IMR-90 (cell line): ENCODE measurements around the gene LDLRAD4. TPM values are rescaled to one million over a fixed set of nuclear protein-coding genes. Genes with fewer than 3 reads are reported as not detected.

Experiments used
- ATAC-seq: fragments of 200-7000 bp; cut with Tn5 transposase; 2 replicates; pipeline ENCODE4 v1.9.1; 2020; ENCODE audit warnings: low read depth, mild to moderate bottlenecking, moderate library complexity
- BruUV-seq: library from RNA; stranded (reverse); fragments of 400-500 nt; replicated peaks from 2 replicates; lab custom pipeline; 2021; lab: Mats Ljungman, UMichigan
- CTCF ChIA-PET: fragments of 300-600 bp; formaldehyde crosslinking; extraction: SDS; loops from one replicate; lab custom pipeline; 2021; ENCODE audit warnings: antibody characterized with exemption; lab: Yijun Ruan, JAX
- POLR2A ChIA-PET: fragments of 300-600 bp; sonication (Branson Sonifier 250); formaldehyde crosslinking; loops from one replicate; lab custom pipeline; 2022; ENCODE audit warnings: antibody characterized with exemption; ENCODE audit not compliant: unreplicated experiment; lab: Charles Lee
- DNase-seq: peaks from one replicate; pipeline ENCODE4 v3.0.0; 2013
- H2AFZ ChIP-seq: replicated peaks from 2 replicates; pipeline ENCODE3; 2013; ENCODE audit warnings: low read length, mild to moderate bottlenecking; ENCODE audit not compliant: poor library complexity
- H2AK5ac ChIP-seq: 2 replicates; pipeline ENCODE4 v1.6.1; 2013; ENCODE audit warnings: low read depth, low read length, inconsistent platforms
- H2AK9ac ChIP-seq: replicated peaks from 2 replicates; pipeline ENCODE3; 2013; ENCODE audit warnings: mild to moderate bottlenecking, low read depth, low read length, moderate library complexity; ENCODE audit not compliant: poor library complexity
- H2BK120ac ChIP-seq: 2 replicates; pipeline ENCODE4 v1.6.1; 2013; ENCODE audit warnings: low read depth, low read length, inconsistent platforms
- H2BK15ac ChIP-seq: 3 replicates; pipeline ENCODE4 v1.6.1; 2013; ENCODE audit warnings: low read depth, low read length, inconsistent platforms
- H2BK20ac ChIP-seq: 2 replicates; pipeline ENCODE4 v1.6.1; 2013; ENCODE audit warnings: low read depth, mild to moderate bottlenecking, inconsistent platforms, low read length, moderate library complexity
- H2BK5ac ChIP-seq: 2 replicates; pipeline ENCODE4 v1.6.1; 2013; ENCODE audit warnings: mild to moderate bottlenecking, low read depth, low read length, inconsistent platforms; ENCODE audit not compliant: poor library complexity, severe bottlenecking
- H3K14ac ChIP-seq: replicated peaks from 2 replicates; pipeline ENCODE4 v1.6.1; 2013; ENCODE audit warnings: low read depth, low read length, inconsistent platforms
- H3K18ac ChIP-seq: 2 replicates; pipeline ENCODE4 v1.6.1; 2013; ENCODE audit warnings: low read depth, low read length, control low read depth
- H3K23ac ChIP-seq: 2 replicates; pipeline ENCODE4 v1.6.1; 2013; ENCODE audit warnings: low read depth, low read length, inconsistent platforms
- H3K27ac ChIP-seq: 2 replicates; pipeline ENCODE4 v1.5.1; 2013; ENCODE audit warnings: mild to moderate bottlenecking, control low read depth, low read length; ENCODE audit not compliant: insufficient read depth
- H3K27me3 ChIP-seq: 2 replicates; pipeline ENCODE4 v1.6.1; 2013; ENCODE audit warnings: low read length; ENCODE audit not compliant: control insufficient read depth, insufficient read depth
- H3K36me3 ChIP-seq: 2 replicates; pipeline ENCODE4 v1.6.1; 2013; ENCODE audit warnings: low read length, mixed read lengths; ENCODE audit not compliant: control insufficient read depth, insufficient read depth
- H3K4ac ChIP-seq: 2 replicates; pipeline ENCODE4 v1.6.1; 2013; ENCODE audit warnings: low read depth, low read length, inconsistent platforms
- H3K4me1 ChIP-seq: 2 replicates; pipeline ENCODE4 v1.6.1; 2013; ENCODE audit warnings: low read length, mixed read lengths; ENCODE audit not compliant: control insufficient read depth, insufficient read depth
- H3K4me2 ChIP-seq: 2 replicates; pipeline ENCODE4 v1.6.1; 2013; ENCODE audit warnings: low read depth, mild to moderate bottlenecking, control low read depth, low read length, moderate library complexity
- H3K4me3 ChIP-seq: 2 replicates; pipeline ENCODE4 v1.5.1; 2013; ENCODE audit warnings: low read depth, mild to moderate bottlenecking, control low read depth, low read length, moderate library complexity; ENCODE audit not compliant: insufficient read depth
- H3K56ac ChIP-seq: 2 replicates; pipeline ENCODE4 v1.6.1; 2013; ENCODE audit warnings: low read length, inconsistent platforms; ENCODE audit not compliant: insufficient read depth; ENCODE audit errors: extremely low read depth
- H3K79me1 ChIP-seq, 2 experiments: 2 replicates each; pipeline ENCODE4 v1.6.1; 2013; ENCODE audit warnings: low read length in 2 of 2, inconsistent platforms in 1 of 2, low read depth in 1 of 2
- H3K9ac ChIP-seq: 2 replicates; pipeline ENCODE4 v1.6.1; 2013; ENCODE audit warnings: low read depth, low read length, control low read depth
- H3K9me1 ChIP-seq: 2 replicates; pipeline ENCODE4 v1.6.1; 2013; ENCODE audit warnings: low read length, inconsistent platforms; ENCODE audit not compliant: insufficient read depth
- H3K9me3 ChIP-seq: 2 replicates; pipeline ENCODE4 v1.6.1; 2013; ENCODE audit warnings: low read length; ENCODE audit not compliant: control insufficient read depth, insufficient read depth
- H4K20me1 ChIP-seq: 2 replicates; pipeline ENCODE4 v1.6.1; 2013; ENCODE audit warnings: low read length, inconsistent platforms; ENCODE audit not compliant: insufficient read depth
- H4K5ac ChIP-seq: 2 replicates; pipeline ENCODE4 v1.6.1; 2013; ENCODE audit warnings: mild to moderate bottlenecking, low read depth, low read length, control low read depth
- H4K8ac ChIP-seq, 2 experiments: 2 replicates each; pipeline ENCODE4 v1.6.1; 2013; ENCODE audit warnings: low read depth in 2 of 2, low read length in 2 of 2, control low read depth in 1 of 2, inconsistent platforms in 1 of 2
- H4K91ac ChIP-seq: 2 replicates; pipeline ENCODE4 v1.6.1; 2013; ENCODE audit warnings: low read depth, low read length, inconsistent platforms; ENCODE audit not compliant: insufficient read depth
- BHLHE40 ChIP-seq: fragments of 150-350 bp; IDR thresholded peaks from 2 replicates; pipeline ENCODE4 v1.6.1; 2016; ENCODE audit warnings: mild to moderate bottlenecking, low read depth, low read length
- CEBPB ChIP-seq: IDR thresholded peaks from 2 replicates; pipeline ENCODE4 v1.6.1; 2012; ENCODE audit warnings: low read depth, low read length, improper control_type of control experiment
- CHD1 ChIP-seq: IDR thresholded peaks from 2 replicates; pipeline ENCODE4 v1.6.1; 2012; ENCODE audit warnings: low read depth, low read length, improper control_type of control experiment
- ELK1 ChIP-seq: fragments of 150-350 bp; IDR thresholded peaks from 2 replicates; pipeline ENCODE4 v1.6.1; 2016; ENCODE audit warnings: low read depth, mild to moderate bottlenecking, low read length, moderate library complexity, borderline replicate concordance
- MAFK ChIP-seq: IDR thresholded peaks from 2 replicates; pipeline ENCODE4 v1.6.1; 2012; ENCODE audit warnings: low read depth, low read length, improper control_type of control experiment
- MAZ ChIP-seq: IDR thresholded peaks from 2 replicates; pipeline ENCODE4 v1.6.1; 2012; ENCODE audit warnings: low read depth, mild to moderate bottlenecking, low read length, improper control_type of control experiment, moderate library complexity, borderline replicate concordance
- MXI1 ChIP-seq: IDR thresholded peaks from 2 replicates; pipeline ENCODE4 v1.6.1; 2012; ENCODE audit warnings: low read depth, mild to moderate bottlenecking, low read length, moderate library complexity, borderline replicate concordance
- NFE2L2 ChIP-seq: fragments of 150-350 bp; IDR thresholded peaks from 2 replicates; pipeline ENCODE4 v1.6.1; 2016; ENCODE audit warnings: low read depth, mild to moderate bottlenecking, low read length
- POLR2A ChIP-seq: IDR thresholded peaks from 2 replicates; pipeline ENCODE4 v1.6.1; 2012; ENCODE audit warnings: mild to moderate bottlenecking, low read depth, low read length
- RAD21 ChIP-seq: IDR thresholded peaks from 2 replicates; pipeline ENCODE4 v1.6.1; 2012; ENCODE audit warnings: low read length, improper control_type of control experiment
- RCOR1 ChIP-seq: IDR thresholded peaks from 2 replicates; pipeline ENCODE4 v1.6.1; 2012; ENCODE audit warnings: mild to moderate bottlenecking, low read length, improper control_type of control experiment; ENCODE audit not compliant: insufficient replicate concordance
- RFX5 ChIP-seq: IDR thresholded peaks from 2 replicates; pipeline ENCODE4 v1.8.0; 2012; ENCODE audit warnings: low read depth, mild to moderate bottlenecking, low read length, moderate library complexity
- SMC3 ChIP-seq: fragments of 150-350 bp; IDR thresholded peaks from 2 replicates; pipeline ENCODE4 v1.6.1; 2016; ENCODE audit warnings: low read depth, mild to moderate bottlenecking, antibody characterized with exemption, low read length, moderate library complexity
- WGBS, 2 experiments: methylation state at CpG; one replicate each; pipeline versions ENCODE4 v1.1.5 to v1.1.7; 2013; ENCODE audit warnings: missing lambda C conversion rate in 2 of 2; ENCODE audit not compliant: insufficient read length in 1 of 2; ENCODE audit errors: extremely low coverage in 2 of 2; 5-methylcytosine and 5-hydroxymethylcytosine counted together
- dilution Hi-C: fragments of 300-500 bp; cut with HindIII; formaldehyde crosslinking; loops from one replicate; pipeline ENCODE4 v1.14.3; 2018; ENCODE audit warnings: low sequenced_read_pairs; ENCODE audit not compliant: unreplicated experiment
- in situ Hi-C: fragments of 300-500 bp; cut with MboI; formaldehyde crosslinking; loops from 3 replicates; pipeline ENCODE4 v1.14.3; 2019; ENCODE audit warnings: low sequenced_read_pairs, inconsistent platforms, mixed read lengths
- intact Hi-C: fragments of 100-400 bp; cut with micrococcal nuclease; formaldehyde crosslinking; loops from 2 replicates; pipeline ENCODE4 v1.10.0; 2022
- polyA plus RNA-seq, 3 experiments: library from polyadenylated mRNA; depleted of rRNA; stranded (reverse); fragments of >200 nt; gene quantifications; 2 replicates each; pipeline ENCODE4 v1.2.3, GENCODE V29; 2012; ENCODE audit warnings: low replicate concordance in 1 of 3
- total RNA-seq: library from RNA; depleted of rRNA; stranded (reverse); fragments of >200 nt; gene quantifications from 2 replicates; pipeline ENCODE4 v1.2.3, GENCODE V29; 2012
- TF ChIP-seq, protein P1 (sequence below): conservative IDR thresholded peaks from 2 replicates; pipeline ENCODE4 v1.5.1; 2012; ENCODE audit warnings: mild to moderate bottlenecking, low read depth, low read length, improper control_type of control experiment
- TF ChIP-seq, protein P2 (sequence below): fragments of 150-350 bp; IDR thresholded peaks from 2 replicates; pipeline ENCODE4 v1.6.1; 2017; ENCODE audit warnings: mild to moderate bottlenecking, antibody characterized with exemption, low read length, low read depth

The LDLRAD4 gene
- total and polyA plus RNA-seq, 2 of the 4 experiments (the other 2 are of a cell fraction) = not detected

GRCh38 chr18:13313006-13313686 lies 94.6 kb downstream of the LDLRAD4 start:
- Histone ChIP-seq H2BK120ac (no peak overlapping the region), H3K9ac (no peak overlapping the region), H3K36me3 (no peaks in the 10 kb centered on the region), H2AK5ac (no peak overlapping the region), H3K27ac (no peak overlapping the region), H4K5ac (no peak overlapping the region), H4K20me1 (no peaks in the 10 kb centered on the region), H3K79me1 (no peaks in the 10 kb centered on the region), H3K4me3 (no peak overlapping the region), H2BK20ac (no peak overlapping the region), H3K23ac (no peak overlapping the region), H3K18ac (no peak overlapping the region), H2AFZ (no peak overlapping the region), H3K4ac (no peak overlapping the region), H3K56ac (no peak overlapping the region), H4K91ac (no peak overlapping the region), H3K4me2 (no peak overlapping the region), H2BK5ac (no peak overlapping the region), H3K9me1 (no peaks in the 10 kb centered on the region), H3K14ac (no peak overlapping the region), H3K9me3 (no peaks in the 10 kb centered on the region; the same call in 1 of the 2 replicates), H3K4me1 (no peaks in the 10 kb centered on the region), H4K8ac (no peak overlapping the region), H2AK9ac (no peak overlapping the region), H2BK15ac (no peak overlapping the region), H3K27me3 (no peaks in the 10 kb centered on the region)
- 63% methylated on average over 9 of the region's 19 CpGs; no CpG with 5 or more reads in 1 of the 2 experiments for WGBS, 2 experiments
- no peak for ATAC-seq
- dilution Hi-C loops = no loop called here
- ChIA-PET POLR2A (no interaction called here), CTCF (no interaction called here)
- intact Hi-C loops = no loop called here
- BruUV-seq = no TSS peak
- in situ Hi-C loops = no loop called here
- DNase-seq = no peak
- TF ChIP-seq, protein P1, sequence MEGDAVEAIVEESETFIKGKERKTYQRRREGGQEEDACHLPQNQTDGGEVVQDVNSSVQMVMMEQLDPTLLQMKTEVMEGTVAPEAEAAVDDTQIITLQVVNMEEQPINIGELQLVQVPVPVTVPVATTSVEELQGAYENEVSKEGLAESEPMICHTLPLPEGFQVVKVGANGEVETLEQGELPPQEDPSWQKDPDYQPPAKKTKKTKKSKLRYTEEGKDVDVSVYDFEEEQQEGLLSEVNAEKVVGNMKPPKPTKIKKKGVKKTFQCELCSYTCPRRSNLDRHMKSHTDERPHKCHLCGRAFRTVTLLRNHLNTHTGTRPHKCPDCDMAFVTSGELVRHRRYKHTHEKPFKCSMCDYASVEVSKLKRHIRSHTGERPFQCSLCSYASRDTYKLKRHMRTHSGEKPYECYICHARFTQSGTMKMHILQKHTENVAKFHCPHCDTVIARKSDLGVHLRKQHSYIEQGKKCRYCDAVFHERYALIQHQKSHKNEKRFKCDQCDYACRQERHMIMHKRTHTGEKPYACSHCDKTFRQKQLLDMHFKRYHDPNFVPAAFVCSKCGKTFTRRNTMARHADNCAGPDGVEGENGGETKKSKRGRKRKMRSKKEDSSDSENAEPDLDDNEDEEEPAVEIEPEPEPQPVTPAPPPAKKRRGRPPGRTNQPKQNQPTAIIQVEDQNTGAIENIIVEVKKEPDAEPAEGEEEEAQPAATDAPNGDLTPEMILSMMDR = no peak
- TF ChIP-seq CHD1 (no peak), BHLHE40 (no peak), MXI1 (no peak), RAD21 (no peak), NFE2L2 (no peak), RFX5 (no peak), ELK1 (no peak), SMC3 (no peak), RCOR1 (no peak), MAFK (no peak), MAZ (no peak), CEBPB (no peak), POLR2A (no peak)
- TF ChIP-seq, protein P2, sequence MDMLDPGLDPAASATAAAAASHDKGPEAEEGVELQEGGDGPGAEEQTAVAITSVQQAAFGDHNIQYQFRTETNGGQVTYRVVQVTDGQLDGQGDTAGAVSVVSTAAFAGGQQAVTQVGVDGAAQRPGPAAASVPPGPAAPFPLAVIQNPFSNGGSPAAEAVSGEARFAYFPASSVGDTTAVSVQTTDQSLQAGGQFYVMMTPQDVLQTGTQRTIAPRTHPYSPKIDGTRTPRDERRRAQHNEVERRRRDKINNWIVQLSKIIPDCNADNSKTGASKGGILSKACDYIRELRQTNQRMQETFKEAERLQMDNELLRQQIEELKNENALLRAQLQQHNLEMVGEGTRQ = no peak
